GM18502 (cell line): ENCODE results near the gene F7.
"Not testable (repeated sequence)": the region's sequence is repeated elsewhere in the genome, so short reads cannot be mapped to it uniquely, and the experiment has no call there.

Experiments used
- ATAC-seq: cut with Tn5 transposase; IDR thresholded peaks from one replicate; pipeline ENCODE4 v1.9.1; 2021; ENCODE audit warnings: mild to moderate bottlenecking; ENCODE audit not compliant: unreplicated experiment, poor library complexity

F7 gene

GRCh38 chr13:113105032-113105920 is at the start of gene F7:
TSS of gene F7 (plus strand) at chr13:113105791. CDS start at chr13:113105842, 51 bp downstream.
- ATAC-seq = no peak

- ATAC-seq = no peak
Observed at GRCh38 chr13:113057084-113057483, 48.5 kb upstream of the F7 start.

GRCh38 chr13:113057559-113057958 is 48.0 kb upstream of the F7 start:
- ATAC-seq = not testable (repeated sequence)

GRCh38 chr13:113058129-113058987 is 47.2 kb upstream of the F7 start:
- no peak for ATAC-seq

- no peak for ATAC-seq
Observed at GRCh38 chr13:113058988-113059850, 46.4 kb upstream of the F7 start.

GRCh38 chr13:113059891-113060290 is 45.7 kb upstream of the F7 start:
- ATAC-seq = no peak

GRCh38 chr13:113060557-113061270 is 44.9 kb upstream of the F7 start:
- no peak for ATAC-seq

- no peak for ATAC-seq
Observed at GRCh38 chr13:113061271-113061625, 44.3 kb upstream of the F7 start.

GRCh38 chr13:113061796-113062425 is 43.7 kb upstream of the F7 start:
- no peak for ATAC-seq

GRCh38 chr13:113062691-113063090 is 42.9 kb upstream of the F7 start:
- ATAC-seq = no peak

- no peak for ATAC-seq
Observed at GRCh38 chr13:113063091-113063491, 42.5 kb upstream of the F7 start.

GRCh38 chr13:113064000-113064533 is 41.5 kb upstream of the F7 start:
- no peak for ATAC-seq

GRCh38 chr13:113064534-113065405 is 40.8 kb upstream of the F7 start:
- no peak for ATAC-seq

- ATAC-seq = no peak
Observed at GRCh38 chr13:113065406-113066141, 40.0 kb upstream of the F7 start.

- no peak for ATAC-seq
Observed at GRCh38 chr13:113066142-113066455, 39.5 kb upstream of the F7 start.

- no peak for ATAC-seq
Observed at GRCh38 chr13:113066746-113067145, 38.8 kb upstream of the F7 start.
